IMR-90 (cell line): ENCODE data around the gene TRAF3IP3.

Experiments
- CEBPB ChIP-seq: IDR thresholded peaks from 2 replicates; pipeline ENCODE4 v1.6.1; 2012; ENCODE audit warnings: low read depth, low read length, improper control_type of control experiment
- CTCF ChIP-seq: conservative IDR thresholded peaks from 2 replicates; pipeline ENCODE4 v1.5.1; 2012; ENCODE audit warnings: mild to moderate bottlenecking, low read depth, low read length, improper control_type of control experiment
- ELK1 ChIP-seq: fragments of 150-350 bp; IDR thresholded peaks from 2 replicates; pipeline ENCODE4 v1.6.1; 2016; ENCODE audit warnings: low read depth, mild to moderate bottlenecking, low read length, moderate library complexity, borderline replicate concordance
- MAFK ChIP-seq: IDR thresholded peaks from 2 replicates; pipeline ENCODE4 v1.6.1; 2012; ENCODE audit warnings: low read depth, low read length, improper control_type of control experiment
- MAZ ChIP-seq: IDR thresholded peaks from 2 replicates; pipeline ENCODE4 v1.6.1; 2012; ENCODE audit warnings: low read depth, mild to moderate bottlenecking, low read length, improper control_type of control experiment, moderate library complexity, borderline replicate concordance
- MXI1 ChIP-seq: IDR thresholded peaks from 2 replicates; pipeline ENCODE4 v1.6.1; 2012; ENCODE audit warnings: low read depth, mild to moderate bottlenecking, low read length, moderate library complexity, borderline replicate concordance
- POLR2A ChIP-seq: IDR thresholded peaks from 2 replicates; pipeline ENCODE4 v1.6.1; 2012; ENCODE audit warnings: mild to moderate bottlenecking, low read depth, low read length
- RAD21 ChIP-seq: IDR thresholded peaks from 2 replicates; pipeline ENCODE4 v1.6.1; 2012; ENCODE audit warnings: low read length, improper control_type of control experiment
- RCOR1 ChIP-seq: IDR thresholded peaks from 2 replicates; pipeline ENCODE4 v1.6.1; 2012; ENCODE audit warnings: mild to moderate bottlenecking, low read length, improper control_type of control experiment; ENCODE audit not compliant: insufficient replicate concordance
- SMC3 ChIP-seq: fragments of 150-350 bp; IDR thresholded peaks from 2 replicates; pipeline ENCODE4 v1.6.1; 2016; ENCODE audit warnings: low read depth, mild to moderate bottlenecking, antibody characterized with exemption, low read length, moderate library complexity
- USF2 ChIP-seq: fragments of 150-350 bp; IDR thresholded peaks from 2 replicates; pipeline ENCODE4 v1.6.1; 2017; ENCODE audit warnings: mild to moderate bottlenecking, antibody characterized with exemption, low read length, low read depth

- TF ChIP-seq MXI1, result no peak
- TF ChIP-seq CTCF, result no peak
- no peak for TF ChIP-seq POLR2A
- TF ChIP-seq CEBPB, result no peak
- TF ChIP-seq SMC3, result no peak
- no peak for TF ChIP-seq ELK1
- no peak for TF ChIP-seq RAD21
- TF ChIP-seq USF2, result no peak
- TF ChIP-seq RCOR1, result no peak
- TF ChIP-seq MAZ, result no peak
- no peak for TF ChIP-seq MAFK
Observed at GRCh38 chr1:209810783-209811182, 54.9 kb downstream of the TRAF3IP3 start.
